Left lung (tissue), 10 donors: Measurements from ENCODE around the gene LRRC75A. TPM values are rescaled to one million over a fixed set of nuclear protein-coding genes. Genes with fewer than 3 reads are reported as not detected.

Experiments used
- ATAC-seq: fragments of 200-7000 bp; cut with Tn5 transposase; one replicate; pipeline ENCODE4 v1.9.1; 2020; ENCODE audit warnings: moderate library complexity
- DNase-seq, 4 donors: peaks; one replicate each; pipeline ENCODE4 v3.0.0-alpha.2; 2013 to 2020
- H3K27ac ChIP-seq, 2 donors: fragments of 200-600 bp; sonication (generic) in 1 of 2; one replicate each; pipeline versions ENCODE4 v1.5.0 to v1.8.0; 2020 to 2021
- H3K27me3 ChIP-seq, 2 donors: fragments of 200-600 bp; sonication (generic) in 1 of 2; one replicate each; pipeline versions ENCODE4 v1.5.0 to v1.8.0; 2020 to 2021
- H3K36me3 ChIP-seq, 2 donors: fragments of 200-600 bp; sonication (generic) in 1 of 2; one replicate each; pipeline versions ENCODE4 v1.5.0 to v1.8.0; 2020 to 2021
- H3K4me1 ChIP-seq, 2 donors: fragments of 200-600 bp; one replicate each; pipeline ENCODE4 v1.8.0; 2021
- H3K4me3 ChIP-seq, 2 donors: fragments of 200-600 bp; sonication (generic) in 1 of 2; one replicate each; pipeline versions ENCODE4 v1.5.0 to v1.8.0; 2020 to 2021; ENCODE audit warnings: mild to moderate bottlenecking in 1 of 2
- H3K9me3 ChIP-seq, 2 donors: fragments of 200-600 bp; sonication (generic) in 1 of 2; one replicate each; pipeline versions ENCODE4 v1.5.0 to v1.8.0; 2020 to 2021
- intact Hi-C, 2 donors: fragments of 100-400 bp; cut with DNase I; formaldehyde crosslinking; loops; one replicate each; pipeline versions ENCODE4 v1.11.2 to v1.14.2; 2022
- polyA plus RNA-seq, 6 donors: library from polyadenylated mRNA; unstranded; fragments of 120-200 nt; gene quantifications; one replicate each; pipeline ENCODE4 v1.2.1, GENCODE V29; 2013; ENCODE audit not compliant: insufficient read length in 6 of 6
- total RNA-seq, 2 donors: library from RNA; stranded (reverse); fragmentation: NEBNext Ultra II Directional; extraction: Animal tissue kit (Norgen Biotek cat#: 25700); gene quantifications; one replicate each; pipeline ENCODE4 v1.2.1, GENCODE V29; 2021
- TF ChIP-seq, protein P1 (sequence below), 2 donors: fragments of 200-600 bp; sonication (generic) in 1 of 2; IDR thresholded peaks; one replicate each; pipeline versions ENCODE4 v1.5.0 to v1.8.0; 2021; ENCODE audit warnings: antibody characterized with exemption in 2 of 2
- donor health status: DM: no; HTN: yes; CAD: no.
- donor health status: DM: no; HTN: no; CAD: no.

LRRC75A gene
- total and polyA plus RNA-seq, 8 donors: 2.9 to 7.1 (median 5.7) TPM

DNA sequence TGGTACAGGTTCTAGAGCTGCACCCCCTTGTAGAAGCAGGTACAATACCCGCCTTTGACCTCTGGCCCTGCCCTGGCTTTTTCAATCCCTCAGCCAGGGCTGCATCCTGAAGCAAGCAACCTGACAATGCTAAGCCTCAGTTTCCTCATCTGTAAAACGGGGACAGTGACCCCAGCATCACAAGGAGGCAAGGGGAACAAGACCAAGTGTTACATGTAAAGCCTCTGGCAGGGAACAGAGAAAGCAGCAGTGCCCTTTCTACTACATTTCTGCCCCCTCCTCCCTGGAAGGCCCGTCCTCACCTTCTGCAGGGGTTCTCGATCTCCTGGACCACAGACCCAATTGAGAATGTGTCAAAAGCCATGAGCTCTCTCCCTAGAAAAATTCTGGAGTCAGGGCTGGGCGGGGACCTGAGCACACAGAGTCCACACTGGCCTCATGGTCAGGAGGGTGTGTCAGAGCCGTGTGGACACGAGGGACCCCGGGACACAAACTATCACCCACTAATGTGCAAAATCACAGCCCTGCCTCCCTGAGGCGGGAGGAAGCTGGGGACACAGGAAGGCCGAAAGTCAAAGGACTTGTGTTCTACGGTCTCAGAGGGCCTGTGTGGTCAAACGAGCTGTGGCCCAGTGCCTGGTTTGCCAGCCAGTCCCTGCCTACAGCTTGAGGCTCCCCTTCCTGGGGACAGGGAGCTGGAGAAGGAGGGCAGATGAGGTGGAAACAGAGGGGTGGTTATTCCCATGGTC, 27.5 kb downstream of the LRRC75A start:
- DNase-seq (no peak), ATAC-seq (no peak)
- Histone ChIP-seq H3K27ac (no peak overlapping the region), H3K27me3 (no peaks in the 10 kb centered on the region), H3K4me1 (peaks cover 0 to 2% of the 10 kb centered on the region in 2 donors), H3K36me3 (peaks cover 0 to 14% of the 10 kb centered on the region in 2 donors), H3K9me3 (no peaks in the 10 kb centered on the region), H3K4me3 (no peak overlapping the region)
- TF ChIP-seq, protein P1, sequence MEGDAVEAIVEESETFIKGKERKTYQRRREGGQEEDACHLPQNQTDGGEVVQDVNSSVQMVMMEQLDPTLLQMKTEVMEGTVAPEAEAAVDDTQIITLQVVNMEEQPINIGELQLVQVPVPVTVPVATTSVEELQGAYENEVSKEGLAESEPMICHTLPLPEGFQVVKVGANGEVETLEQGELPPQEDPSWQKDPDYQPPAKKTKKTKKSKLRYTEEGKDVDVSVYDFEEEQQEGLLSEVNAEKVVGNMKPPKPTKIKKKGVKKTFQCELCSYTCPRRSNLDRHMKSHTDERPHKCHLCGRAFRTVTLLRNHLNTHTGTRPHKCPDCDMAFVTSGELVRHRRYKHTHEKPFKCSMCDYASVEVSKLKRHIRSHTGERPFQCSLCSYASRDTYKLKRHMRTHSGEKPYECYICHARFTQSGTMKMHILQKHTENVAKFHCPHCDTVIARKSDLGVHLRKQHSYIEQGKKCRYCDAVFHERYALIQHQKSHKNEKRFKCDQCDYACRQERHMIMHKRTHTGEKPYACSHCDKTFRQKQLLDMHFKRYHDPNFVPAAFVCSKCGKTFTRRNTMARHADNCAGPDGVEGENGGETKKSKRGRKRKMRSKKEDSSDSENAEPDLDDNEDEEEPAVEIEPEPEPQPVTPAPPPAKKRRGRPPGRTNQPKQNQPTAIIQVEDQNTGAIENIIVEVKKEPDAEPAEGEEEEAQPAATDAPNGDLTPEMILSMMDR (IDR thresholded peaks at IDR 0.05): no peak
- intact Hi-C loops: no loop called here

DNA sequence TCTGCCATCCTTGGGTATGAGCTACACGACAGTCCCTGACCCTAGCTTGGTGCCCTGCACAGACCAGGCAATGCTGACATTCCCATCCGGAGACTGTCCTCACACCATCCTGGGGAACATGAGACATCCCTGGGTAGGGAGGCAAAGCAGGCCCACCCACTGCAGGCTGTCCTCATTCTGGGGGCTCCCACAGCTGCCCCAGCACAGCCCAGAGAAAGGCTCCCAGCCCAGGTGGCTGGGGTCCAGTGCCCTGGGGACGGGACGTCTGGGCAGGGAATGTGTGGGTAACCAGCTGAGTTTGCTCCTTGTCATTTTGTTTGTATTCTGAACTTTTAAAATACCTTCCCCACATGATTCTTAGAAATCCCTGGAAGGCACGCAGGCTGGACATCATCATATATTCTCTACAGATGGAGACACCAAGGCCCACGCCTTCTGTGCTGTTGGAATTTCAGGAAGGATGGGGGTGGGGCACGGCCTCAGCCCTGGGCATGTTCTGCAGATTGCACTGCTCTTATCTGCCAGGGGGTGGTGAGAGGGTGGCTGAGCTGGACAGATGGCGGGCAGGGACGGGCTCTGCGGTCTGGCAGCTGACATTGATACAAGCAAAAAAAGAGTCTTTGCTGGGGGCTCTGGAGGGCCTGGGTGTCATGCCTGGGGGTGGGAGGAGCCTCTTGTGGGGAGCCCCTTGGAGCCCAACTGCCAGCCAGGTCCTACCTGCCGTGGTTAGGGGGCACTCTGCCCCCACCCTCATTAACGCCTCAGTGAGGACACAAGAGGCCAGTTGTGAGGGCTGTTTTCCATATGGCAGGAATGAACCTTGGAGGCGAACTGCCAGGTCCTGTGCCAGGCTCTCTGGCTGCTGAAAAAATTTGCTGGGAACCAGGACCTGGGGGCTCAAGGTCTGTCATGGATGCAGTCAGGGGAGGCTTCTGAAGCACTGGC, 28.4 kb downstream of the LRRC75A start:
- Histone ChIP-seq H3K27ac (no peak overlapping the region), H3K9me3 (no peaks in the 10 kb centered on the region), H3K36me3 (peaks cover 0 to 14% of the 10 kb centered on the region in 2 donors), H3K27me3 (no peaks in the 10 kb centered on the region), H3K4me3 (no peak overlapping the region), H3K4me1 (peaks cover 0 to 2% of the 10 kb centered on the region in 2 donors)
- peak; percentile 68 for ATAC-seq
- no peak for DNase-seq
- intact Hi-C loops: no loop called here
- TF ChIP-seq, protein P1 (IDR thresholded peaks at IDR 0.05): peak in 1 of 2 donors; percentile 13

- H3K36me3 ChIP-seq: peaks cover 0 to 14% of the 10 kb centered on the region in 2 donors
- DNase-seq (no peak), ATAC-seq (no peak)
- no peak overlapping the region for H3K27ac ChIP-seq
- no peak overlapping the region for H3K4me3 ChIP-seq
- H3K4me1 ChIP-seq: peaks cover 0 to 2% of the 10 kb centered on the region in 2 donors
- TF ChIP-seq, protein P1 (IDR thresholded peaks at IDR 0.05): no peak
- no peaks in the 10 kb centered on the region for H3K27me3 ChIP-seq
- intact Hi-C loops: no loop called here
- H3K9me3 ChIP-seq: no peaks in the 10 kb centered on the region
Measured at GRCh38 chr17:16462070-16462864, 29.7 kb downstream of the LRRC75A start.

- no peaks in the 10 kb centered on the region for H3K27me3 ChIP-seq
- ATAC-seq (no peak), DNase-seq (no peak)
- intact Hi-C loops: no loop called here
- TF ChIP-seq, protein P1 (IDR thresholded peaks at IDR 0.05): no peak
- H3K4me1 ChIP-seq: peaks cover 0 to 2% of the 10 kb centered on the region in 2 donors
- H3K4me3 ChIP-seq: no peak overlapping the region
- H3K27ac ChIP-seq: no peak overlapping the region
- H3K9me3 ChIP-seq: no peaks in the 10 kb centered on the region
- peaks cover 0 to 14% of the 10 kb centered on the region in 2 donors for H3K36me3 ChIP-seq
Measured at GRCh38 chr17:16461606-16461866, 30.5 kb downstream of the LRRC75A start.
